HG02798 (cell line): ENCODE measurements around the gene IAH1.
A peak's percentile ranks its signal among the peaks of the same experiment; 100 is the strongest.
"Not testable (repeated sequence)": the region's sequence is repeated elsewhere in the genome, so short reads cannot be mapped to it uniquely, and the experiment has no call there.

Experiments
- ATAC-seq: cut with Tn5 transposase; IDR thresholded peaks from one replicate; pipeline ENCODE4 v1.9.1; 2021; ENCODE audit warnings: mild to moderate bottlenecking; ENCODE audit not compliant: unreplicated experiment, poor library complexity

Gene IAH1

GRCh38 chr2:9472511-9472910 lies 1.8 kb upstream of the IAH1 start:
- ATAC-seq, result no peak

DNA sequence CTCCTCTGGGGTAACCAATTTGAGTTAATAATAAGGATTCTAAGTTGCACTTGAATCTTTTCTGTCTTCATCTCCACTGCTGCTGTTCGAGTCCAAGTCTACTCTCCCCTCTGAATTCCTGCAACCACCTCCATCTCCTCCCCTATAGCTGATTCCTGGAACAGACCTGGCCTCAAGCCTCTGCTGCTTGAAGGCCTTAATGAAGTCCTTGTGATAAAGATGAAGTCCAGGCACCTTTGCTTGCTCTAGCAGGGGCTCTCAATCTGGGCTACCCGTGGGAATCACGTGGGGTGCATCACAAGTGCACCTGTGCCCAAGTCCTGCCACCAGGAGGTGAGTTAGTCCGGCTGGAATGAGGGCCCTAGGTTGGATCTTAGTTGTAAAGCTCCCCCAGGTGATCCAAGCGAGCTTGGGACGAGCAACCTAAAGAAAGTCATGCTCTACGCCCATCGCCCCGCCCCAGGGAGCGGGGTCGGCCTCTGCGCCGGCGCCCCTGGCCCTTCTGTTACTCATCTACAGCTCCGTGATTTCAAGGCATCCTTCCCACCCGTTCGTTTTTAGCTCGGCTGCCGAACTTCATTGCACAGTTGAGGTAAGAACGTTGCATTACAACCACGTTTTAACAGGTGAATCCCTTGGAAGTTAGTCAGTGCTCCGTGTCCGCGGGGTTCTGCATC lies 905 bp upstream of the IAH1 start:
- ATAC-seq, result no peak

DNA sequence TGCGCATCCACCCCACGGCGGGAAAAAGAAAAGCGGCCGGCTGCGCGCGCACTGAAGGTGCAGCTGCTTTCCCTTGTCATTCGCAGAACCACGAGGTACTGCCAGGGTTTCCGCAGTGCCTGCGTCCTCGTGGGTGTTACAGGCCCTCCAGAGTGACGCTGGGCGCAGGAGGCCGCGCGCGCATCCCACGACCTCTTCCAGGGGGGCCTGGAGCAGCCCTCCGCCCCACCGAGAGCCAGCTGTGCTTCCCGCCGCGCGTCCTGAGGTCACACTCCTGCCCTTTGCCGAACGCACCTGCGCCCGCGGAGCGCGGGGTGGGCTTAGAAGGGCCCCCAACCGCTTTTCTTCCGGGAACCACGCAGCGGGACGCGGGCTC lies 378 bp upstream of the IAH1 start:
- peak; percentile 22 for ATAC-seq

GRCh38 chr2:9477914-9478313 lies 3.6 kb downstream of the IAH1 start:
- ATAC-seq, result no peak

GRCh38 chr2:9478526-9478925 lies 4.2 kb downstream of the IAH1 start:
- no peak for ATAC-seq

GRCh38 chr2:9480157-9480556 lies 5.8 kb downstream of the IAH1 start:
- ATAC-seq, result no peak

DNA sequence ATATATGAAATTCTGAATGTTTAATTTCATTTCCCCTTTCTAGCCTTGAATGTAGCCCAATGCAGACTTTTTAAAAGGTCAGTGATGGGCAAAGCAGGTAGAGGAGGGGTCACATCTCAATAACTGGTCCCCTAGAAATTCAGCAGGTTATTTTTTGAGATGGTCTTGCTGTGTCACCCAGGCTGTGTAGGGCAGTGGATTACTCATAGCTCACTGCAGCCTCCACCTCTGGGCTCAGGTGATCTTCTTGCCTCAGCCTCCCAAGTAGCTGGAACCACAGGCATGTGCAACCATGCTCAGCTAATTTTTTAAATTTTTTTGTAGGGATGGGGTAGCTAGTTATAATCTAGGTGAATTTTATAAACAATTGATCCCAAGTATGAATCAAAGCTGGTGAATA lies 8.8 kb downstream of the IAH1 start:
- ATAC-seq, result no peak

- ATAC-seq, result no peak
Observed at GRCh38 chr2:9484533-9484932, 10.2 kb downstream of the IAH1 start.

DNA sequence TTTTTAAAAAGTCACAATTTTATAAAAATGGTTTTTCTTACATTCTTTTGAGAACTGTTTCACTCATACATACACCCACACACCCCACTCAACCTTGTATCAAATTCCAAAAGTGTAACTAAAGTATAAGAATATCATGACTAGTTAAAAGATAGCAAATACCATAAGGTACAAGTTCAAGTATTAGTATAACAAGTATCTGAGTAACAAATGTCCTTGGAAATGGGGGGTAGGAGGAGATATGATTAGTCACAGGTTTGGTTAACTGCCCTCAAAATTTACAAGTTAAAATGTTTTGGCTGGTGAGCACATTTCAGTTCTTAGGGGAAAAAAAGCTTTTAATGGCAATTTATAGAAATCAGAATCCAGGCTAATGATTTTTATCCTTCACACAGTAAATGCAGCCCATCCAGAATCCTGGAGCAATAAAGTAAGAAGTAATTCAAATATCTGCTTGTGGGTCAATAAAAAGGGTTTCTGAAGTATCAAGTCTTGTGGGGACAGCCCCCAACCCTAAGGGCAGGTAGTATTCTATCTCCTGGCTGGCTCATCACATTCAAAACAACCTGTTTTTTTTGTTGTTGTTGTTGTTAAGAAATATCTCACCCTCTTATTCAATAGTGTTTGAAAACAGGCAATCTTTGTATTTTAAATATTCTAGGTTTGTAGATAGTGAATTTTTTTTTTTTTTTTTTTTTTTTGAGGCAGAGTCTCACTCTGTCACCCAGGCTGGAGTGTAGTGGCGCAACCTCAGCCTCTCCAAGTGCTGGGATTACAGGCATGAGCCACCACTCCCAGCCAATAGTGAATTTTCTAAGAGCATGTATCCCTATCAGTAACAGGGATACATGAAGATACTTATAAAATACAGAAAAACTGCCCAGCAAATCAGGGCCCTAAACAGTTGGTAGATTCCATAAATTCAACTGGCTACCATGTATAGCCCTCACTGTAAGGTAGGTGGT lies 14.5 kb downstream of the IAH1 start:
- ATAC-seq, result no peak

- no peak for ATAC-seq
Observed at GRCh38 chr2:9490789-9491188, 16.4 kb downstream of the IAH1 start.

- no peak for ATAC-seq
Observed at GRCh38 chr2:9492927-9493326, 18.6 kb downstream of the IAH1 start.

- no peak for ATAC-seq
Observed at GRCh38 chr2:9493478-9493877, 19.1 kb downstream of the IAH1 start.

GRCh38 chr2:9494081-9494480 lies 19.7 kb downstream of the IAH1 start:
- no peak for ATAC-seq

GRCh38 chr2:9497017-9497416 lies 22.7 kb downstream of the IAH1 start:
- no peak for ATAC-seq

DNA sequence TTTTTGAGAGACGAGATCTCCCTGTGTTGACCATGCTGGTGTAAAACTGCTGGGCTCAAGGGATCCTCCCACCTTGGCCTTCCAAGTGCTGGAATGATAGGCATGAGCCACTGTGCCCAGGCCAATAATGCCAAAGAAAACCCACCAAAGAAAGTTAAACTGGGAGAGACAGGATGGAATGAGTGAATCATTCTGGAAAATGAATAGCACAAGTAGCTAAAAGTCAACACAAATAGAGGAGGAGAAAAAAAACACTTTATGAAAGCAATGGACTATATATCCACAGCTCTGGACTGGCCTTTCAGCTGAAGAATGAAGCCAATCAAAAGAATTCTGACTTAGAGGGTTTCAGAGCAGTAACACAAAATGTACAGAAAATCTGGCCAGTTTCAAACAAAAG lies 23.9 kb downstream of the IAH1 start:
- no peak for ATAC-seq

- no peak for ATAC-seq
Observed at GRCh38 chr2:9508931-9509330, 34.6 kb downstream of the IAH1 start.

- ATAC-seq, result not testable (repeated sequence)
Observed at GRCh38 chr2:9513946-9514345, 39.6 kb downstream of the IAH1 start.

GRCh38 chr2:9517118-9517782 lies 42.9 kb downstream of the IAH1 start:
- no peak for ATAC-seq

DNA sequence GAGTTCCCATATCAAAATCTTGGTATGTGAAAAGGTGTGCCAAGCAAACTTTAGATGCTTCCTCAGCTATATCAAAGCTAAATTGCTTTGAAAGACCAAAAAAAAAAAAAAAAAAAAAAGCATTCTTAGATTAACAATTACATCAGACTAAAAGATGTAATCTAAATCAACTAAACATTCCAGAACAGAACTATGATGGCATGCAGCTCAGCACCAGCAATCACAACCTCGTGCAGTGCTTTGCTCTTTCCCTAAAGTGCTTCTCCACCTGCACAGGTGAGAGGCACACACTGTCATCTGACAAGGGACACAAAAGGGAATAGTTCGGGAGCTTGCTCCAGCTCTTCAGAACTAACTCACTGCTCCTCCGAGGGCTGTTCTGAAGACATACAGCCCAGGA lies 43.8 kb downstream of the IAH1 start:
- no peak for ATAC-seq

DNA sequence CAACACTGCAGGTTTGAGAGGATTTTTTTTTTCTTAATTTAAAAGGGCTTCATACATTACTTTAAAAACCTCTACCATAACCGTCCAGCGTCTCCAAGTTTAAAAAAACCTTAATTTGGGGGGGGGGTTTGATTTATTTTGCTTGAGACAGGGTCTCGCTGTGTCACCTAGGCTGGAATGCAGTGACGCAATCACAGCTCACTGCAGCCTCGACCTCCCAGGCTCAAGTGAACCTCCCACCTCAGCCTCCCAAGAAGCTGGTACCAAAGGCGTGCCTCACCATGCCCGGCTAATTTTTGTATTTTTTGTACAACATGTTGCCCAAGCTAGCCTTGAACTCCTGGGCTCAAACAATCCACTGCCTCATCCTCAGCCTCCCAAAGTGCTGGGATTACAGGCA lies 44.4 kb downstream of the IAH1 start:
- no peak for ATAC-seq

GRCh38 chr2:9519250-9519649 lies 44.9 kb downstream of the IAH1 start:
- no peak for ATAC-seq
